Adrenal gland (tissue), 5 donors: ENCODE measurements around the gene PAX5.

Experiments used
- POLR2A ChIP-seq, 2 donors: fragments of 450-650 bp; IDR thresholded peaks; one replicate each; pipeline ENCODE4 v1.6.1; 2017; ENCODE audit warnings: antibody characterized with exemption in 2 of 2, mild to moderate bottlenecking in 2 of 2, moderate library complexity in 1 of 2
- TF ChIP-seq, protein P1 (sequence below), 6 experiments: fragments of 450-650 bp in 4 of 6; fragments of 200-600 bp in 2 of 6; sonication (generic) in 1 of 6; IDR thresholded peaks; 1 replicate in 5 of 6; 2 replicates in 1 of 6; pipeline versions ENCODE4 v1.5.1 to v1.8.0; 2016 to 2021; ENCODE audit warnings: antibody characterized with exemption in 6 of 6, mild to moderate bottlenecking in 2 of 6, moderate library complexity in 1 of 6
- donor health status: DM: no; HTN: no; CAD: no.

GRCh38 chr9:36987891-36988290 lies 46.2 kb downstream of the PAX5 start:
- TF ChIP-seq, protein P1, sequence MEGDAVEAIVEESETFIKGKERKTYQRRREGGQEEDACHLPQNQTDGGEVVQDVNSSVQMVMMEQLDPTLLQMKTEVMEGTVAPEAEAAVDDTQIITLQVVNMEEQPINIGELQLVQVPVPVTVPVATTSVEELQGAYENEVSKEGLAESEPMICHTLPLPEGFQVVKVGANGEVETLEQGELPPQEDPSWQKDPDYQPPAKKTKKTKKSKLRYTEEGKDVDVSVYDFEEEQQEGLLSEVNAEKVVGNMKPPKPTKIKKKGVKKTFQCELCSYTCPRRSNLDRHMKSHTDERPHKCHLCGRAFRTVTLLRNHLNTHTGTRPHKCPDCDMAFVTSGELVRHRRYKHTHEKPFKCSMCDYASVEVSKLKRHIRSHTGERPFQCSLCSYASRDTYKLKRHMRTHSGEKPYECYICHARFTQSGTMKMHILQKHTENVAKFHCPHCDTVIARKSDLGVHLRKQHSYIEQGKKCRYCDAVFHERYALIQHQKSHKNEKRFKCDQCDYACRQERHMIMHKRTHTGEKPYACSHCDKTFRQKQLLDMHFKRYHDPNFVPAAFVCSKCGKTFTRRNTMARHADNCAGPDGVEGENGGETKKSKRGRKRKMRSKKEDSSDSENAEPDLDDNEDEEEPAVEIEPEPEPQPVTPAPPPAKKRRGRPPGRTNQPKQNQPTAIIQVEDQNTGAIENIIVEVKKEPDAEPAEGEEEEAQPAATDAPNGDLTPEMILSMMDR (IDR thresholded peaks at IDR 0.05), result no peak
- TF ChIP-seq POLR2A (IDR thresholded peaks at IDR 0.05), result no peak
